NCI-H1105 (cell line): ENCODE measurements around the gene LBR.

ENCODE experiments used
- DNase-seq: peaks from one replicate; lab custom pipeline; 2025; lab: John Stamatoyannopoulos, UW

LBR gene

DNA sequence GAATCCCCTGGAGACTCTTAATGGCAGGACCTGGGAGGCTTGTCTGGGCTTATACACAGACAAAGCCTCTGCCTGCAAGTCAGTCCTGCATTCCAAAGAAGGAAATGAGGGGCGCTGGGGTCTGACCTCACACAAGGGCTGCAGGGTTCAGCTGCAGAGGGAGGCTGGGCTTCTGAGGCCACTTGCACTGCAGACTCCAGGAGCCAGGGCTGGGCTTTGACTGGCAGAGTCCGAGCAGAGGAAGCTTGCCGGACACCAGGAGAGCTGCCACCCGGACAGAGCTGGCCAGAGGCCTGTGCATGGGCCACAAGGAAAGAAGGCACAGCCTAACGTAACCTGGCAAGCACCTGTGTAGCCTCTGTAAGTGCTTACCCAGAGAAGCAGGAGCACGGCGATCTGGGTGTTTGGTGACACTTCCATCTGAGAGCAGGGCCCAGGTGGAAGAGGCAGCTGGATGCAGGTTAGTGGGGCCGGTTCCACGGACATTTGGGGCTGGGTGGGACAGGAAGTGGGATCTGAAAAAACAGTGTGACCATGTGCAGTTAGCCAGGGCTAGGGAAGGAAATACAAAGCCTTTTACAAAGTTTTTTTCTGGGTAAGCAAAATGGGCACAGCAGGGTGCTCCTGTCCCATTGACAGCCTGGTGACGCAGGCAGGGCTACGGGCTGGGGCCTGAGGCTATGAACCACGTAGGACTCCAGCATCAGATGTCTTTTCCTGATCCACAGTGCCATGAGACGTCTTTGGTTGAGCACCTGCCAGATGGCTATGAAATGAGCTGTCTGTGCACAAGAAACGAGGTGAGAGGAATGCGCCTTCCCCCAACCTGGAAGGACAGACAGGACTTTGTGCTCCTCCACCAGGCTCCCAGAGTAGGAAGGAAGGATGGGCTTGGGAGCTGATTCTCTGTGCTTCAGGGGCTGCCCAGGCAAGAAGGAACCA, 37.3 kb upstream of the LBR start:
- DNase-seq = no peak

DNA sequence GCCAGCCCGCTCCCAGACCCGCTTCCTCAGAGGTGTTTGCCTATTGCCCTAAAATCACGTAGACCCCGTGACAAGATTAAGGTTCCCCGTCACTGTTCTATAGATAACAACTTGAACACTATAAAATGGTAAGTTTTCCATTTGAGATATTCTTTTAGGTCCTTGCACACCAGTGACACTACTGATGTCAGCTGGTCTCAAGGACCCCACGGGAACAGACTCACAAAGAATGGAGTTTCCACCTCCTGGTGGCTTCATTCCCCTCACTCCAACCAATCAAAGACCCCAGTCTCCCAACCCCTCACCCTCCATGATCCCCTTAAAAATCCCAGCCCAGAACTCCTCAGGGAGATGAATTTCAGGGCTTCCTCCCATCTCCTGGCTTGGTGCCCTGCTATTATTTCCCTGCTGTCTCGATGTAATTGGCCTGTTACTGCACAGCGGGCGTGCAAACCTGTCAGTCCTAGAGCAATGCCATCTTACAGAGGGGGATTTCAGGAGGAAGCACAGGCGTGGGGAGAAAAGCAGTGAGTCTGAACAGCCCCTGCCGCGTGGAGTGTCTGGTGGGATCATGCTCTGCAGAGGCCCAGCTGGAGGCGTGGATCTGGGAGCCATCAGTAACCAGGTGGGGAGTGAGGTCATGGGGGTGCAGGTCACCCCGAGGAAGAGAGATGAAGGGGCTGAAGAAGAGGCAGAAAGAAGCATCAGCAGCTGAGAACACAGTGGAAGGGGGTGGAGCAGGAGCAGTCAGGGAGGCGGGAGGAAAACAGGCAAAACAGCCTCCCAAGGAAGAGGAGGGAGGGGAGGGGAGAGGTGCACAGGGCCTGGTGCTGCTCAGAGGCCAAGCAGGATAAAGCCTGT, 35.1 kb upstream of the LBR start:
- DNase-seq = peak; percentile 81

DNA sequence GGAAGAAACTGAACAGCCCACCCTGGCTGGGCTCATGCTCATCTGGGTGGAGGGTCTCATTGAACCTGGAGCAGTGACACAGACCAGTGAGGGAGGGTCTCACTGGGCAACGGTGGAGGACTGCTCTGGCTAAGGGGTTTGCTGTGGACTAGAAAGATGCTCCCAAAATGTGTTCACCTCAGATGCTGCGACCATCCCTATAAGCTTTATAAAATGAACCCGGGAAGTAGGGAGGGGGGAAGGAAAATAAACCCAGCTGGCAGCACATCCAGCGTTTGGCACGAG, 34.5 kb upstream of the LBR start:
- peak; percentile 69 for DNase-seq

DNA sequence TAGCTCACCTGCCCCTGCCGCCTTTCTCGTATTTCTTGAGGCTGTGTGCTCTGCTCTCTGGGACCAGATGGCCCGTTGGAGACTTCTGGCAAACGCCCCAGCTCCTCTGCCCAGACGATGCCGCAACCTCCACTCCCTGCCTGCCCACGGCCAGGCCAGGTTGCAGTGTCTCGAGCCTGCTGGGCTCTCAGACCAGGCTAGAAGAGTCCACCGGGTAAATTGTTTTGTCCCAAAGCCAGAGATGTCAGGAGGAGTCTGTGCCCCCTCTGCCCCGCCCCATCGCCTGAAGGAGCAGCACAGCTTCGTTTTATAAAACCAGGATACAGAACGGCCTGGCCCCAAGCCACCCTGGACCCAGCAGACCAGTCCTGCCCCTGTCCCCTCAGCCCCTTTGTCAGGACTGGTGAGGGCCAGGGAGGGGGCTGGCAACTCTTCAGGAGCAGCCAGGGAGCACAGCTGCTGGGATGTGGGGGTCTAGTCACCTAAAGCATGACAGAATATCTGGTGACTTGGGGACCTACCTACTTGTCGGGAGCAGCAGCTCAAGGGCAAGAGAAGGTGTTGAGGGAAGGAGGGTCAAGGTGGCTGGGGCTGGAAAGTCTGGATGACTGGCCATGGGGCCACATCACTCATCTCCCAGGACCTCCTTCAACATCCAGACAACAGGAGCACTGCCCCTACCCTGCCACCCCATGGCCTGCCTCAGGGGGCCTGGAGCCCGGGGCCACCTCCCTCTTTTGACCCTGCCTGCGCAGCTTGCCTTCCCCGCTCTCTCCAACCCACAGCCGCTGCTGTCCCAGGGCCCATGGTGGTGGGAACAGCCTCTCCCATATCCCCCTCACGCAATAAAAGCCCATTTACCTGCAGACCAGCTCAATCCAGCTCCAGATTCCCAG, 33.9 kb upstream of the LBR start:
- DNase-seq = no peak

DNA sequence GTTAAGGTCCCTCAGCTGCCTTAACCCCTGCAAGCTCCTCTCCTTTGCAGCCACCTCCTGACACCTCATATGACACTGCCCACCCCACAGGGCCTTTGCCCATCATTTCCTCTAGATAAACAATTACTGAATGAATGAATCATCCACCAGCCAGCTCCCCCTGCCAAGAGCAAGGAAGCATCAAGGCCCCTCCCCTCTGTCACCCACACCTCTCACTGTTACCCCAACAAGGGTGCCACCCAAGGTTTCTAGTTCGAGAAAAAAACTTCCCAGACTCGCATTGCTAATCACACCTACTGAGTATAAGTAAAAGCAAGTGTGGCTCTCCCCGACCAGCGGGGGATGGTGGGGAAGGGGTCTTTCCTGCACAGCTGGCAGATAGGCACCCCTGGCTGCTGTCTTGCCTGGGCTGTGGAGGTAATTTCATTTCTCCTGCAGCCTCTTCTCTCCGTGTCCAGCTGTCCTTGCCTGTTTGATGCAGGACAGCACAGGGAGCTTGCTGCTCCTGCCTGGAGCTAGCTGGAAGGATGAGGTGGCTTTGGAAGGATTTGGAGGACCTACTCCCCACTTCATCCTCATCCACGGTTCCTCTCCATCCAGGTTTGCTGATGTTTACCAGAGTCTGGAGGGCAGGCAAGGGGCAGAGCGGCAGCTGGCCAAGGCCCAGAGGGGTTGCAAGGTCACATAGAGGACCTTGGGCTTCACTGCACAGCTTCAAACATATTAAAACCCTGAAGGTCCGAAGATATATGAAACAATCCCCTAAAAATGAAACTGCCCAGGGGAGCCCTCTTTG, 33.1 kb upstream of the LBR start:
- DNase-seq = no peak

DNA sequence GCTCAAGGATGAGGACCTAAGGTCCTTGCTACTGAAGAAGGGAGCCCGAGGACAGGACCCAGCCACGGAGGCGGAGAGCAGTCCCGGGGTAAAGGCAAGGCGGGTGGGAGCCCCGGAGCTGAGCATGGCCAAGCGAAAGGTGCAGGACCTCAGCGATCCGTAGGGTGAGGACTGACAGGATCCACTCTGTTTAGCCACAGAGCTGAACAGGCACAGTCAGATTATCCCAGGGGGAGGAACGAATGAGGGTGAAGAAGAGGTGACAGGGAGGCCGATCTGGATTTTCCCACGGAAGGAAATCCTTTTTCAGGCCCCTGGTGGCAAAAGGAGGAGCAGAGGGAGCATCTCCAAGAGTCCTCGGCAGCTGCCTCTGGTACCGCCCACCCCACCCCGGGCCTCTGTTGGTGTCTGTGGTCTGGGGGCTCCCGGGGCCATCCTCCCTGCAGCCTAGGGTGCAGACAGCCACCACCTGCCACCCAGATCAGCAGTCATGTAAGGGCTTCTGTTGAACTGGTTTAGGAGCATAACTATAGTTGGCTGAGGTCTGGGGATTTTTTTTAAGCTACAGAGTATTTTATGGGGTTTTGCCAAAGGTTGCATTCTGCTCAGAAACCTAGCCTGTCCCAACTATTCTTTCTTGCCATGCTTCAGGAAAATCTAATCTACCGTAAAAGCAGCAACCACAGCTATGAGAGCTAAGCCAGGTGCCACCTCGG, 32.3 kb upstream of the LBR start:
- no peak for DNase-seq

DNA sequence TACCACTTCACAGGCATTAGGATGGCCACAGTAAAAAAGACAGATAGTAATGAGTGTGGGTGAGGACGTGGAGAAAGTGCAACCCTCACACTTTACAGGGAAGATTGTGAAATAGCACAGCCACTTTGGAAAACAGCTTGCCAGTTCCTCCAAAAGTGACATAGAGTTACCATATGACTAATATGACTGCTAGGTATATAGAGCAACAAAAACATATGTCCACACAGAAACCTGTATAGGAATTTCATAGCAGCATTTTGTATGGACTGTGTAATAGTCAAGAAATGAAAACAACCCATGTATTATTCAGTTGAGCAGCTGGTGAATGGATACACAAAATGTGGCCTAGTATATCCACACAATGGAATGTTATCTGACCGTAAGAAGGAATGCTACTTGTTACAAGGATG, 30.4 kb upstream of the LBR start:
- no peak for DNase-seq

DNA sequence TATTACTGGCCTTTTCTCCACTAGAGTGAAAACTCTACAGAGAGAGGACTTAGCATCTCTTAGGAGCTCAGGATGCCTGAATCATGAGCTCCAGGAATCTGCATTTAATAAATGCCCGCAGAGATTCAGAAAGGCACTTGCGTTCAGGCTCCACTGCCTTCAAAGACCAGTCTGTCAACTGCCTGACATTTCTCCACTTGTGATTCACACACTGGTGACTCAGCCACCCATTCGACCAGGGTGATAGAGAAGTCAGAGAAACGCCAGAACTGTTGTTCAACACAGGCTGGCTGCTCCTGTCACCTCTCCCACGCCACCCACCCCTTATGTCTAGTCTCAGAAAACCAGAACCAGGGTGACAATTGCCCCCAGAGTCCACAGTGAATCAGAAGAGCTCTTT, 26.9 kb upstream of the LBR start:
- no peak for DNase-seq

DNA sequence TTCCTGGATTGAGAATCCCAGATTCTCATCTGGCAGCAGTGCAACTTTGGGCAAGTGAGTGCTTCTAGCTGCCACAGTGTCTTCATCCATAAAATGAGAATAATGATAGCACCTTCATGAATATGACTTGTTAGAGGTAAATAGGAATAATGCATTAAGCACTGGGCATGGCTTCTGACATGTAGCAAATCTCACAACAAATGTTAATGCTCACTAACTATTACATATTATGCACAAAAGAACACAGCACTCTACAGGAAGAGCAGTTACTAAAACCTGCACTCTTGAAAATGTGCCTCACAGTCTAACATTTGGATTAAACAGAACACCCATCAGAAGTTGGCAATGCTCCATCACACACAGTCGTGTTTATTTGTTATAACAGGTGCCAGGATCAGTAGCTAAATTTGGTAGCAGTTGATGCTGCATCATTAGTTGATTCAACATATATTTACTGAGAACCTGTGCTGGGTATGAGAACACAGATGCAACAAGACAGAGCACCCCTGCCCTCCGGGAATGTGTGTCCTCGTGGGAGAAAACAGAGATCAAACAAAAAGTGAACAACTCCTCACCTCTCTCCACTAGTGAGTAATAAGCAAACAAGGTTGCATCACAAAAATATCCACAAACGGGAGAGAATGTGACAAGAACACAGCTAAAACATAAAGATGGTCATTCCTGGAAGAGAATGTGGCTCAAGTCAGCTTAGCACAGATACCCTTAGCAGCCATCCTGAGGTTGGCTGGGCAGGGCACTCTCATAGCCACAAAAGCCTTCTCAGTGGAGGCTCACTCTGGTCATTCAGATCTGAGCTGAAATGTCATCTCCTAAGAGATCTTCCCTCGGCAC, 26.2 kb upstream of the LBR start:
- DNase-seq = peak; percentile 73

DNA sequence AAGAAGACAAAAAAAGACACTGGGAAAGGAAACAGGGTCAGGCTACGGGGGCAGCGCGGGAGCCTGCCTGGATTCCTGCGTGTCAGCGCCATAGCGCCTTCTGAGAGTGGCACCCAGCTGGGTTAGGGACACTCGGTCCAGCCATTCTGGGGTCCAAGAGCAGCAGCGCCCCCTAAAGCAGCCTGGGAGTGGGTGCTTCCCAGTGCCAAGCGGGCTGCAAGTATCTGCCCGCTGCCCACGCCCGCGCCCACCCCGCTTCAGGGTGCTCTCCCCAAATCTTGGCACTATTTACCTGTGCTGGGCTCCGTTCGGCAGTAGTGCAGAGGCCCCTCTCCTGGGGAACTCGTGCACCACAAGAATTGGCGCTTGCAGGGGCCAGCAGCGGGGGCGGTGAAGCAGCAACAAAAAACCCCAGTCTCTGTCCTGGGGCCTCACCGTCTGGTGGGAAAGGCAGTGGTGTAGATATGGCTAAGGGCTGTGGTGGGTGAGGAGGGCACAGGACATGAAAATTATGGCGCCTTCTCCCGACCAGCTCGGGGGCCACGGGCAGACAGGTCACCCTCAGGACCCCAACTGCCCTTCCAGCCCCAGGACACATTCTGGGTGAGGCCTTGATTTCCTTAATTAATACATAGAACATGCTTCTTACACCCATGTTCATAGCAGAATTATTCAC, 24.1 kb upstream of the LBR start:
- DNase-seq = no peak

DNA sequence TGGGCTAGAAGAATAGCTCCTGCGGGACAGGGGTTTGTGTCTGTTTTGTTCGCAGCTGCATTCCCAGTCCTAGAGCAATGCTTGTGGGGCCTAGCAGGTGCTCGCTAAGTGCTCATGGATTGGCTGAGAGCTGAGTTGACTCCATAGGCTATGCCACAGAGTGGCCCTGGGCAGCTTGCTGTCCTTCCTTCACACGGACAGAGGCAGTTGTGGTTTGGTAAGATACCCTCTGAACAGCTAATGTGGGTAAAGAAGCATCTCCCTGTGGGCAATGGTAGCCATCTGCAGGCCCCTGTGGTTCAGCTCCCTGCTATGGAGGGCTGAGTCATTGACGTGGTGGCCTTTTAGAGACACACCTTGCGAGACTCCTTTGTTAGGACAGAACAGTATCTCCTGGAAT, 23.5 kb upstream of the LBR start:
- no peak for DNase-seq

DNA sequence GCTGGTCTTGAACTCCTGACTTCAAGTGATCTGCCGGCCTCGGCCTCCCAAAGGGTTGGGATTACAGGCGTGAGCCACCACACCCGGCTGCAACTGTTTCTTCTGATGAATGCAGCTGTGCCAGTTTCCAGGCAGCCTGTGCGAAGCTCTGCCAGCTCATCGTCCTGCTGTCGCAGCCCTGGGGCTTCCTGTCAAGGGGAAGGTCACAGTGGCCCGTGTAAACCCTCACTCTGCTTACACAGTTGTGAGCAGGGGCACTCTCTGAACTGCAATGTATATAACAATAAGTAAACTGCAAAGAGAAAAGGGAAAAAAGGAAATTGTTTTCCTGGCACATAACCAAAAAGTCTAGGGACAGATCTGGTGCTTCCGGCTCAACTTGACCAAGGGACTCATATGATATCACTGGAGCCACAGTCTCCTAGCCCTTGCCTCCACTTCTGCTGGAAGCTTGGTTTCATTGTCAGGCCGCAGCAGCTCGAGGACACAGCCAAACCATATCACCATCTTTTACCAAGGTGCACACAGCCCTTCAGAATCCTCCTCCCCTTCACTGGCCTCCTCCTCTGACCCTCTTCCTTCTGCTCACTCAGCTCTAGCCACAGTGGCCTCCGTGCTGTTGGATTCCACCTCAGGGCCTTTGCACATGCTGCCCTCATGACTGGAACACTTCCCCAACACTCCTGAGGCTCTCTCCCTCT, 22.8 kb upstream of the LBR start:
- no peak for DNase-seq

DNA sequence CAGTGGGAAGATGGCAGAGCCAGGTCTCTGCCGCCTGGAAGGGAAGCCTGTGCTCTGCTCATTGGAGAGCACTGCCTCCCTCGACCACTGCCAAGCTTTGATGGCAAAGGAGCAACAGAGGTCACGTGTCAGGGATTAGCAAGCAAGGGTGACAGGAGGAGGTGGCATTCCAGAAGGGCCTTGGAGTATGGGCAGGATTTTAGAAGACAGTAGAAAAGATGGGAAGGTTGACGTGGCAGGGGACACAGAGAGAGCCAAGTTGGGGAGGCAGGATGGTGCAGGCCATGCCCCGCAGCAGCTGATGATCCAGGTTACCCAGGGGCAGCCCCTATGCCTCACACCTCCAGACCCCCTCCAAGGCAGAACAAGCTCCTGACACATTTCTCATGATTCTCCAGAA, 21.9 kb upstream of the LBR start:
- no peak for DNase-seq

DNA sequence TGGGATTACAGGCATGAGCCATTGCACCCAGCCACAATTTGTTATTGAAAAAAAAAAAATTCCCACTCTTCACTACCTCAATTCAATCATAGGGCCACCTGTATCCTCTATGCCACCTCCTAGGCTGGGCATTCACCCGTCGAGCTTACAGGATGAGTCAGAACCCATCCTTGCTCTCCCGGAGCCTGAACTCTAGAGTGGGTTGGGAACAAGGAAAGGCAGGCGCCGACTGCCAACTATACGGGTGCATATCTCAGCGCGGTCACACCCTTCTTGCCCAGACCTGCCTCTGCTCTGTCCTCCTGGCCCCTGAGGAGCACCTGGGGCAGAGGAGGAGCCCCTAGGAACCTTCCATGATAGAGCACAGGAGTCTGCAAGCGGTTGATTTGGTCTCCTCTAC, 21.4 kb upstream of the LBR start:
- DNase-seq = no peak

DNA sequence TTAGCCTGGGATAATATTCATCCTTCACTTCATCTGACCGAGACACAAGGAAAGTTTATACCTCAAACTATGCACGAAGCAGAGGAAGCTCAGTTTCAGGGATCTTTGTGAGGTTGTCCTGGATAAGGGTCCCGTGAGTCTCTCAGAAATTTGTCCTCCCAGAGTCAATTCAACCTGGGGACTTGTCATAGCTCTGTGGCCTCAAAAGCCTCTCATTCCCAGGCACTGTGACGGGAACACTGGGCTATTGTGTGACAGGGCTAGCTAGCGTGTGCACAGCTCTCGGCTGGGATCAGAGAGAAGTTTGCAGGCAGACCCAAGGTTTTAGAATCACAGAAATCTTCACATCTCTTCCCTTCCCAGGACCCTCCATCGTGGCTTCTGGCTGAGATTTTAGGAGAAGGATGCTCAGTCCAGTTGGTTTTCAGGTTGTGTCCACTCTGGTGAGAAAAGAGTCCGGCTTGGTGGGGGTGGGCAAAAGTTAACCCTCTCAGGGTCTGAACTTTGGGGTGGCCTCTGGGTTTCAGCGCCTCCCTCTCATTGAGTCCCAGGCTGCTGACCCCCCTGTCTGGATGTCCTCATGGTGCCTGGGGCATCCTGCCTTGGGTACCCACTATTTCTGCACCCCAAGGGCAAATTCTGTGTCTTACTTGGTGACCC, 20.4 kb upstream of the LBR start:
- no peak for DNase-seq

DNA sequence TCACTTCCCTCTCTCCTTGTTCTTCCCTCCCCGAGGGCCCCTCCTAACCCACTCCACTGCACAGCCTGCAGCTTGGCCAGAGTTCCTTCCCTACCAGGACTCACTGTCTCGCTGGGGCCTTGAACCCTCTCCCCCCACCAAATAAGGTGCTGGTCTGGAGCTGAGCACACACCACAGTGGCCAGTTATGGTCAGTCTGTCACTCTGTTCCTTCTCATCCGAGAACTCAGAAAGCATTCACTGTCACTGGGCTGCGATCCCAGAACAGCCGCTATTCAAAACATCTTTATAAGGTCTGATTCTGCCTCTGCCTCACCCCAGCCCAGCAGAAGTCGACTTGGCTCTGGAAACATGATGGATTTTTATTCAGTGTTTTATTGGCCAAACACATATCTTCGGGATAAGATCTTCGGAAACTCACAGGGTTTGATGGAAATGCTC, 19.8 kb upstream of the LBR start:
- DNase-seq = no peak

DNA sequence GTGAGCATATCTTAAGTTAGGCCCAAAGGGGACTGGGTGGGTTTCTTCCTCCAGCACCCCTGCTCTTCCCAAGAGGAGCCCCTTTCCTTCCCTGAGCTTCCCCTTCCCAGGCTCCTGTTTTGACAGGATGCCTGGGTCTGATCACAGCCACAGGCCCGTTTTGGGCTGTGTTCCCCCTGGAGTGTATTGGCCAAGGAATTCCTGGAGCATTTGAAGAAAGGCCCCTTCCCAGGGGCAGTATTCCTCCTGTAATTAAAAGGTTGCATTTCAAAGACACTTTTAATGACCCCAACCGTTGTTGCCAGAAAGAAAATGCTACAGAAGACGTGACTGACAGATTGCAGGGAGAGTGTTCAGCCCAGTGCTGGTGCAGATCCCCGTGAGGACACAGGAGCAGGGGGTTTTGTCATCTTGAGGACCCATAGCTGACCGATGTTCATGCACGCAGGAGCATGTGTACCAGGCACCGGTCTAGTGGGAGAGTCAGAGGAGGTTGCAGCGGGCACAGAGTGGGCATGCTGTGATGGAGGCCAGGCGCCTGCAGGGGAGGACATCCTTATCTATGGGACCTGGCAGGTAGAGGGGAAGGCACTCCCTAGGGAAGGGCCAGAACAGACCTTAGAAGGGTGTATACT, 19.3 kb upstream of the LBR start:
- no peak for DNase-seq

DNA sequence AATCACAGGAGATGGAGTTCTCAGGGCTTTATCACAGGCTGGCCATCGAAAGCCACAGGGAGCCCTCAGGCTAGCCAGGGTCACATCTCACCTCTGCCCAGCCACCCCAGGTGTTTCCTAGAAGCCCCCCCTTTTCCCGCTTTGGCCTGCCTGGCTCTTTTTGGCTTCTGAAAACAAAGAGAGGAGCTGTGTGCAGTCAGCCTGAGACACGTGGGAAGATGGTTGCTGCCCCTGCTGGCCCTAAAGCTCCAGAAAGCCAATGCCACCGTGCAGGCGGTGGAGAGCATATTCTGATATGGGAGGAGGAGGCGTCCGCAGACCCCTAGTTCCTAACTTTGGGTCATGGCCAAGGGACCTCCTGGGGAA, 18.7 kb upstream of the LBR start:
- DNase-seq = no peak
